GM12873 (cell line): Measurements from ENCODE around the gene SDHB.

Experiments
- TF ChIP-seq, protein P1 (sequence below): IDR thresholded peaks from 2 replicates; pipeline ENCODE4 v1.5.1; 2012; ENCODE audit warnings: low read depth, mild to moderate bottlenecking, moderate library complexity, low read length, control low read depth; ENCODE audit not compliant: insufficient read depth; ENCODE audit errors: missing control alignments

The SDHB gene

GRCh38 chr1:17028662-17029188 lies 25.1 kb downstream of the SDHB start:
- TF ChIP-seq, protein P1, sequence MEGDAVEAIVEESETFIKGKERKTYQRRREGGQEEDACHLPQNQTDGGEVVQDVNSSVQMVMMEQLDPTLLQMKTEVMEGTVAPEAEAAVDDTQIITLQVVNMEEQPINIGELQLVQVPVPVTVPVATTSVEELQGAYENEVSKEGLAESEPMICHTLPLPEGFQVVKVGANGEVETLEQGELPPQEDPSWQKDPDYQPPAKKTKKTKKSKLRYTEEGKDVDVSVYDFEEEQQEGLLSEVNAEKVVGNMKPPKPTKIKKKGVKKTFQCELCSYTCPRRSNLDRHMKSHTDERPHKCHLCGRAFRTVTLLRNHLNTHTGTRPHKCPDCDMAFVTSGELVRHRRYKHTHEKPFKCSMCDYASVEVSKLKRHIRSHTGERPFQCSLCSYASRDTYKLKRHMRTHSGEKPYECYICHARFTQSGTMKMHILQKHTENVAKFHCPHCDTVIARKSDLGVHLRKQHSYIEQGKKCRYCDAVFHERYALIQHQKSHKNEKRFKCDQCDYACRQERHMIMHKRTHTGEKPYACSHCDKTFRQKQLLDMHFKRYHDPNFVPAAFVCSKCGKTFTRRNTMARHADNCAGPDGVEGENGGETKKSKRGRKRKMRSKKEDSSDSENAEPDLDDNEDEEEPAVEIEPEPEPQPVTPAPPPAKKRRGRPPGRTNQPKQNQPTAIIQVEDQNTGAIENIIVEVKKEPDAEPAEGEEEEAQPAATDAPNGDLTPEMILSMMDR, result no peak

GRCh38 chr1:17027900-17028299 lies 25.9 kb downstream of the SDHB start:
- TF ChIP-seq, protein P1, result no peak

DNA sequence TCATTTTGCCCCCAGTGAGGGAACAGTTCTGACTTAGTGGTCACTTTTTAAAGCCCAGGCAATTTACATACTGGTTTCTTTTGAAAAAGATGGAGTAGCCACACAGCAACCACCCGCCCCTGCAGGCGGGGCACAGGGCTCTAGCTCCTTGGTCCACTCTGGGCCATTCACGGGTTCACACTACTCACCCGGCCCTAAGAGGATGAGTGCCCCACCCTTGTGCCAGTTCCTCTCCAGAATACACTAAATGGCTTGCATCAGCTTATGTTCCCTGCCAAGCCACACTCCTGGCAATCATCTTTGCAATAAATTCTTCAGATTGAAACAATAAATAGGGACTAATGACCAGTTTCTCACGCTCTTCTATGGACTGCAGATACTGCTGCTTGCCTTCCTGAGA lies 26.4 kb downstream of the SDHB start:
- TF ChIP-seq, protein P1, result no peak

- TF ChIP-seq, protein P1, result no peak
Measured at GRCh38 chr1:17024721-17025120, 29.1 kb downstream of the SDHB start.

GRCh38 chr1:17023573-17023972 lies 30.3 kb downstream of the SDHB start:
- TF ChIP-seq, protein P1, result no peak

DNA sequence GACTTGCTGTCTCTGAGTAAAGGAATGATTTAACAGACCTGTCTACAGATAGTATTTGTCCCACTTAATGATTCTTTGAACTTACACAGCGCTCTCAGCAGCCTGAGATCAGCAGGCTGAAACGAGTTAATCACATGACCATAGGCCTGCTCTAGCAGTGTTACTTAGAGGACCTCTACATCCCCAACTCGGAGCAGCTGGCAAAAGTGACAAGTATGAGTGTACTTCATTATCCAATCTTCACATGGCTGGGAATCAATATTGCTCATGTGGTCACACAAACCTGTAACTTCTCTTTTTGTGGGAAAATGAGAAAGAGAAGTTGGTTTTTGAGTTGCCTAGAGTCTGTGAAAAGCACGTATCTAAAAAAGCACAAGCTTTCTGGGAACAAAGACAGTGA lies 30.7 kb downstream of the SDHB start:
- TF ChIP-seq, protein P1, result no peak

GRCh38 chr1:17021896-17022295 lies 31.9 kb downstream of the SDHB start:
- TF ChIP-seq, protein P1, result no peak

- TF ChIP-seq, protein P1, result no peak
Measured at GRCh38 chr1:17020502-17020901, 33.3 kb downstream of the SDHB start.
